HL-60/S4 treated with retinoic acid at 250 ng/mL for 4 days and 3 days (cell line): ENCODE data around the gene SMPDL3B.

Source experiments
- in situ Hi-C: fragments of 300-500 bp; cut with MboI; formaldehyde crosslinking; loops from 2 replicates; pipeline ENCODE4 v1.7.0; 2022; ENCODE audit warnings: low sequenced_read_pairs

SMPDL3B gene

DNA sequence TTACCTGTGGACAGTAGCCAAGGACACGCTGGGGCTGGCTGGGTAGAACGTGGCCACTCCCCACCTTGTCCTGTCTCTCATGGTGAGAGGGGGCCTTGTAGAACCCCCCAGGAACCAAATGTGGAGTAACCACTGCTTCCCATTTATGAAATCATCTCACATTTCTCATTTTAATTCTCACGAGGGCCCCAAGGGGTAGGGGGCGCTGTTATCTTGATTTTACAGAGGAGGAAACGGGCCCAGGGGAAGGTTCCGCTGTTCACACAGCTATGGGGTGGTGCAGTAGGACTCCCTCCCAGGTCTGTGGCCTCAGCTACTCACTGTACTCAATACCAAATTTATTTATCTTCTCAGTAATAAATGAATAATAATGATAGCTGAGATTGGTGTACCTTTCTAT lies 5.5 kb downstream of the SMPDL3B start:
- in situ Hi-C loops, result no loop called here

DNA sequence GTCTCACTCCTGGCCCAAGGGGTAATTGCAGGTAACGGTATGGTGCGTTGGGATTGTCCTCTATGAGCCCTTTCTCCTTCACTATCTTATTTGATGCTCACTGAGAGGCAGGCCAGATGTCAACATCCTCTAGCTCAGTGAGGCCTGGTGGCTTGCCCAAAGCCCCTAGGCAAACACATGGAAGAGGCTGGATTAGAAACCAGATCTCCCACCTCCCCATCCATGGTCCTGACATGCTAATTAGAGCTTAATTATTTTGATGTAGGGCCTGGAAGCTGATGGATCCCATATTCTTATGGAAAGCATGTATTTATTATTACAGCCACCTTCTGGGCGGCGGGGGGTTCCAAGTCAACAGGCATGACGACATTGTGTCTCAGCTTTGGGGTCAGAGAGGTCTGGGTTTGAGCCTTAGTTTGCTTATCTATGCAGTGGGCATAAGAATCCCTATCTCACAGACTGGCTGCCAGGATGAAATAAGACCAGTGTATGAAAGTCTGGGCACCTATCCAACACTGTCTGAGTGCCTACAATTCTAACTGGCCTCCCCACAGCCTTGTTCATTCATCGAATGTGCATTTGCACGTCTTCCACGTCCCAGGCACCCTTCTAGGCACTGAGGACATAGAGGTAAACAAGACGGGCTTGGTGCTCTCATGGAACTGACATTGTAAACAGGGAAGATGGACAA lies 6.2 kb downstream of the SMPDL3B start:
- in situ Hi-C loops, result no loop called here

DNA sequence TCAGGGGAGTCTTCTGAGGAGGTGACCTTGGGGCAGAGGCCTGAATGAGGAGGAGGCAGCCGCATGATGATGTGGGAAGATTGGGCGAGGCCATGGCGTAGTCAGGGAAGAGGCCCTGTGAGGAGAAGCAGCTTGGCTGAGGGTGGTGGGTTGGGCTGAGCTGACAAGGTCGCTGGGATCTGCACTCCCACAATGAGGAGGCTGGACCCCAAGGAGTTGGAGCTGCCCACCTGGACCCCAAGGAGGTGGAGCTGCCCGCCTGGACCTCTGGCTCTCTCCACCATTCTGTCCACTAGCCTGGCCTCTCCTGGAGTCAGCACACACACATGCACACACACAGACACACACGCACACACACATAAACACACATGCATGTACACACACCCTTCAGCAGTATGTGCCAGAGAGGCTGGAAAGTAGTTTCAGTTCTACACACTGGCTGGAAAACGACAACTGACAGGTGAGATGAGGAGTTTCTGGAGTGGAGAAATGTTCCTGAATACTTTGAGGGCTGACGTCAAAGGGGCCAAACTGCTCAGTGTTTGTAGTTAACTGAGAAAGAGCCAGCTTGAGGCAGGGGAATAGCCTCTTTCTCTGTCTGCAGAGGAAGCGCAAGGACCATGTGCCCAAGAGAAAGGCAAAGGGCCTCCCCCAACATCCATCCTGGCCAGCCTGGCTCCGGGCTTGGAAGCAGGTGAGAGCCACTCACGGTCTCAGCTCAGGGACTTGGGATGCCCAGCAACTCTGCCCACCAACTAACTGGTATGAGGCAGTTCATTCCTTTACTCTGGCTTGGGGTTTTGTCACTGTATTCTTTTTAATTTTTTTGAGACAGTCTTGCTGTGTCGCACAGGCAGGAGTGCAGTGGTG lies 7.1 kb downstream of the SMPDL3B start:
- in situ Hi-C loops, result no loop called here

DNA sequence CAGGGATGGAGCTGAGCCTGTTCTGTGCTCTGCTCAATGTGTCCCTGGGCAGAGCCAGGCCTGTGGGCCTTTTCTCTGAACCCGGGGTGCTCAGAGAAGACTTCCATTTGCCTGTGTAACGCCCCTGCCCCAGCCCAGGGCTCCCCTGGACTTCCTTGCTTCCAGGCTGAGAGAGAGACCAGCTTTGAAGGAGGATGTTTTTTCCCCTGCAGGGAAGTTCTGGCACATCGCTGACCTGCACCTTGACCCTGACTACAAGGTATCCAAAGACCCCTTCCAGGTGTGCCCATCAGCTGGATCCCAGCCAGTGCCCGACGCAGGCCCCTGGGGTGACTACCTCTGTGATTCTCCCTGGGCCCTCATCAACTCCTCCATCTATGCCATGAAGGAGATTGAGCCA lies 10.2 kb downstream of the SMPDL3B start:
- in situ Hi-C loops, result no loop called here

GRCh38 chr1:27949027-27949426 lies 14.2 kb downstream of the SMPDL3B start:
- in situ Hi-C loops, result no loop called here

GRCh38 chr1:27951396-27951795 lies 16.6 kb downstream of the SMPDL3B start:
- in situ Hi-C loops, result no loop called here

DNA sequence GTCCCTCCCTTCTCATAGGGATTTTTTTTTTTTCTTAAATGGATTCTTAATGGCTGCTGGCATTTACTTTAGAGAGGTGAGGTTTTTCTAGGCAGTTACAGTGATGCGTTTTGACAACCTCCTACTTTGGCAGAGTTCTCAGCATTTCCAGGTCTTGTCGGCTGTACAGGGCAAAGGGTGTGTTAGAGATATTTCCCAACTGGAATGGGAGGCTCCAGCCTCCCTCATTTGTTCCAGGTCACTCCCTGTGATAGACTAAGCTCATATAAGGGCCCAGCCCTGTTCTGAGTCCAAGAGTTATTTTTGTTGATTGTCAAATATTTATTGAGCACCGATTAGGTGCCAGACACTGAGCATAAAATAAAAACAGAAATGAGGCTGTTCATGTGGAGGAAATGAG lies 17.3 kb downstream of the SMPDL3B start:
- in situ Hi-C loops, result no loop called here

DNA sequence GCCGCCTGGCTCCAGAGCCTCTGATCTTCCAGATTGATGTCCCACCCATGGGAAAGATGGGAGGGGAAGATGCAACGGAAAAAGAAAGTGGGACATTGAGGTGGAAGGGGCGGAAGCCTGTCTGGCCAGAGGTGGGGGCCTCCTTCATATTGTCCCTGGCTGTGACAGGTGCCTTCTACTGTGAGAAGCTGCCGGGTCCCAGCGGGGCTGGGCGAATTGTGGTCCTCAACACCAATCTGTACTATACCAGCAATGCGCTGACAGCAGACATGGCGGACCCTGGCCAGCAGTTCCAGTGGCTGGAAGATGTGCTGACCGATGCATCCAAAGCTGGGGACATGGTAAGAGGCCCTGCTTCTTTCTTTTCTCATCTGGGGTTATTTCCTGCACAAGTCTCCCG lies 19.4 kb downstream of the SMPDL3B start:
- in situ Hi-C loops, result no loop called here

- in situ Hi-C loops, result no loop called here
Measured at GRCh38 chr1:27955076-27955475, 20.3 kb downstream of the SMPDL3B start.

DNA sequence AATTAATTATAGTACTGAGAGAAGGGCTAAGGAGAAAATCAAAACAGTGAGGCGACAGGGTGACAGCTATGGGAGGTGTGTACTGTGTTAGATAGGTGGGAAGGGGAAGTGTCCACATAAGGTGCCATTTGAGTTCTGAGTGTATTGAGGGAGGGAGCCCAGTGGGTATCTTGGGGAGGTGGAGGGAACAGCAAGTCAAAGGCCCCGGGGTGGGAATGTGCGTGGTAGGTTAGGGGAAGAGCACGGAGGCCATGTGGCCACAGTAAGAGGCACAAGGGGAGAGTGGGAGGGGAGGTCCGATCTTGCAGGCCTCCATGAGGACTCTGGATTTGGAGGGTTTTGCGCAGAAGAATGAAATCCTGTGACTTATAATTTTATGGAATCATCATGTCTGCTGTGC lies 22.0 kb downstream of the SMPDL3B start:
- in situ Hi-C loops, result no loop called here

GRCh38 chr1:27957655-27958054 lies 22.9 kb downstream of the SMPDL3B start:
- in situ Hi-C loops, result no loop called here

- in situ Hi-C loops, result no loop called here
Measured at GRCh38 chr1:27958513-27958912, 23.7 kb downstream of the SMPDL3B start.

GRCh38 chr1:27959792-27960603 lies 25.2 kb downstream of the SMPDL3B start, which contains the start of gene XKR8:
Gene XKR8 (plus strand): TSS chr1:27959973. CDS start chr1:27960070, 97 bp downstream.
- in situ Hi-C loops, result no loop called here

DNA sequence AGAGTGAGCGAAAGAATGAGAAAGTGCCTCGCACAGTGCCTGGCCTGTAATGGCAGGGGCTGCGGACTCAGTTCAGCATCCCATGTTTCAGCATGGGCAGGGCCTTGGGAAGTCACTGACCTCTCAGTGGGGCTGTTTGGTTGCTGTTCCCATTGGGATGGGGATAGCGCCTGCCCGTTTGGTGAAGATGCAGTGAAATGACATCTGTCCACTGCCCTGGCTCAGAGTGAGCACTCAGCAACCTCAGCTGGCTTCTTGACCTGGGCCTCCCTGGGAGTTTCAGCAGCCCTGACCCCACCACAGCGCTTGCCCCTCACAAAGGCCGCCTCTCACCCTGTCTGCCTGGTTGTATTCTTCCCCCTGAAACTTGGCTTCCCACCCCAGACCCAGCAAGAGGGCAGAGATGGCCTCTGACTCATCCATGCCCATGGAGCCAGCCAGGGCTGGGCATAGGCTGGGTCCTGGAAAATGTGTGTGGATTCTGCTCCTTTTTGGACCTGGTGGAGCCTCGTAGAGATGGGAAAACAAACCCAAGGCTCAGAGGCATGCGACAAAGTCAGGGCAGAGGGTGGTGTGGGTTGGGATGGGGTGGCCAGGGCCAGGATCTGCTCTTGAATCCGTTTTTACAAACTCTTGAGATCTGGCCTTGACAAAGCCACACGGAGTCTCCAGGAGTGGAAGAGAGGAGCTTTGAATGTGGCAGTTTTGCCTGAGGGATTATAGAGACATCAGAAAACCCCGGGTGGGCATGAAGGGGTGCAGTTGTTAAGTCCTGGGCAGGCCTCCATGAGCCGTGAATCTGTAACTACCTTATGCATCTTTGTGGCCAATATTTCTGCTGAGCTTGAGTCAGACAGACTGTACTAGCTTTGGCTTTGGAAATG lies 26.2 kb downstream of the SMPDL3B start:
- in situ Hi-C loops, result no loop called here

DNA sequence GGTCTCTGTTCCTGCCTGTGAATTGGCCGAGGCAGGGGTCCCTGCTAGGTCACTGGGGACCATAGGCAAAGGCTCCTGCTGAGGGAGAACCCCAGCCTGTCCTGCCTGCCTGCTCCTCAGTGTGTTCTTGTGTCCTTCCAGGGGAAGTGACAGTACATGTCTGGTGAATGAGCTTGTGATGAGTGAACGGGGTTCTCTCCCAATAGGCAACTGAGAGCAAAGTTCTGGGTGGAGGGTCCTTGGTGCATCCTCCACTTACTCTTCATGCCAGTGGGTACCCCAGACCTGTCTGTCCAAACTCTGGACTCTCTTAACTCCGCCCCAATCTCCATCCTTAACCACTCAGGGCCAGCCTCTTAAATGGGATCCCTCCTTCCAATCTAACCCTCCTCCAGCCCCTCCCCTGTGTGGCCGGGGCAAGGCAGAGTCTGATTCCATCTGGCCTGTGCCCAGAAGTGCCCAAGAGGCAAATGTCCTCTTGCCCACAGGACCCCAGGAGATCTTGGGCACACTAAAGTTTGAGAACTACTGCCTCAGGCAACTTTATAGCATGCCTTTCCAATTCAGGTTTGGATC lies 26.9 kb downstream of the SMPDL3B start:
- in situ Hi-C loops, result no loop called here

GRCh38 chr1:27963393-27963792 lies 28.6 kb downstream of the SMPDL3B start:
- in situ Hi-C loops, result no loop called here

- in situ Hi-C loops, result no loop called here
Measured at GRCh38 chr1:27966402-27967105, 31.8 kb downstream of the SMPDL3B start.

GRCh38 chr1:27967106-27967883 lies 32.5 kb downstream of the SMPDL3B start:
- in situ Hi-C loops, result no loop called here
